Liver (tissue), 9 donors: ENCODE measurements around the gene NEUROD1. TPM values are rescaled to one million over a fixed set of nuclear protein-coding genes. Genes with fewer than 3 reads are reported as not detected.

Experiments used
- DNase-seq: peaks from one replicate; pipeline ENCODE4 v3.0.0-alpha.2; 2017; ENCODE audit warnings: low spot score
- H3K27ac ChIP-seq, 2 donors: one replicate each; pipeline ENCODE4 v1.7.0; 2013; ENCODE audit warnings: inconsistent platforms in 2 of 2, low read length in 2 of 2, control low read depth in 1 of 2, low read depth in 1 of 2, mild to moderate bottlenecking in 1 of 2
- H3K27me3 ChIP-seq, 4 donors: one replicate each; pipeline versions ENCODE4 v1.6.1 to v1.7.0; 2013; ENCODE audit warnings: low read length in 3 of 4, inconsistent platforms in 1 of 4, mild to moderate bottlenecking in 1 of 4, moderate library complexity in 1 of 4; ENCODE audit not compliant: control insufficient read depth in 4 of 4, insufficient read depth in 4 of 4
- H3K36me3 ChIP-seq, 4 donors: one replicate each; pipeline versions ENCODE4 v1.6.1 to v1.7.0; 2013; ENCODE audit warnings: low read length in 3 of 4, mild to moderate bottlenecking in 3 of 4, low read depth in 1 of 4, moderate library complexity in 1 of 4; ENCODE audit not compliant: control insufficient read depth in 4 of 4, insufficient read depth in 3 of 4
- H3K4me1 ChIP-seq, 4 donors: one replicate each; pipeline versions ENCODE4 v1.6.1 to v1.7.0; 2013; ENCODE audit warnings: low read length in 3 of 4, mild to moderate bottlenecking in 3 of 4, moderate library complexity in 1 of 4; ENCODE audit not compliant: control insufficient read depth in 4 of 4, insufficient read depth in 4 of 4
- H3K4me3 ChIP-seq, 3 donors: one replicate each; pipeline versions ENCODE4 v1.6.1 to v1.7.0; 2013; ENCODE audit warnings: low read length in 3 of 3, control low read depth in 1 of 3, low read depth in 1 of 3, mild to moderate bottlenecking in 1 of 3
- H3K9ac ChIP-seq, 2 donors: one replicate each; pipeline ENCODE4 v1.7.0; 2013; ENCODE audit warnings: low read length in 2 of 2, mild to moderate bottlenecking in 2 of 2, moderate library complexity in 2 of 2, control low read depth in 1 of 2, low read depth in 1 of 2
- H3K9me3 ChIP-seq, 4 donors: one replicate each; pipeline versions ENCODE4 v1.6.1 to v1.7.0; 2013; ENCODE audit warnings: low read length in 3 of 4; ENCODE audit not compliant: control insufficient read depth in 4 of 4
- ATF3 ChIP-seq: IDR thresholded peaks from 2 replicates; pipeline ENCODE4 v1.6.1; 2016; ENCODE audit warnings: antibody characterized with exemption
- CTCF ChIP-seq: fragments of 150-350 bp; IDR thresholded peaks from 2 replicates; pipeline ENCODE4 v1.5.1; 2017; ENCODE audit warnings: improper control_type of control experiment, low read depth, low read length; ENCODE audit not compliant: missing input control
- EGR1 ChIP-seq, 2 donors: IDR thresholded peaks; 2 replicates each; pipeline ENCODE4 v1.6.1; 2016 to 2018; ENCODE audit warnings: antibody characterized with exemption in 2 of 2, low read depth in 2 of 2
- FOXA1 ChIP-seq: IDR thresholded peaks from 2 replicates; pipeline ENCODE4 v1.6.1; 2016; ENCODE audit warnings: antibody characterized with exemption
- FOXA2 ChIP-seq: IDR thresholded peaks from 2 replicates; pipeline ENCODE4 v1.6.1; 2016; ENCODE audit warnings: antibody characterized with exemption
- GABPA ChIP-seq, 2 donors: IDR thresholded peaks in 1 of 2; conservative IDR thresholded peaks in 1 of 2; 2 replicates each; pipeline ENCODE4 v1.6.1; 2016; ENCODE audit warnings: antibody characterized with exemption in 2 of 2, mild to moderate bottlenecking in 1 of 2, moderate library complexity in 1 of 2
- HNF4A ChIP-seq, 2 donors: conservative IDR thresholded peaks; 2 replicates each; pipeline ENCODE4 v1.6.1; 2016; ENCODE audit warnings: antibody characterized with exemption in 2 of 2, mild to moderate bottlenecking in 2 of 2
- HNF4G ChIP-seq: IDR thresholded peaks from 2 replicates; pipeline ENCODE4 v1.6.1; 2016; ENCODE audit warnings: antibody characterized with exemption
- JUND ChIP-seq, 2 donors: IDR thresholded peaks; 2 replicates each; pipeline ENCODE4 v1.6.1; 2016; ENCODE audit warnings: antibody characterized with exemption in 2 of 2
- MAX ChIP-seq: IDR thresholded peaks from 2 replicates; pipeline ENCODE4 v1.6.1; 2016; ENCODE audit warnings: antibody characterized with exemption
- NR2F2 ChIP-seq: IDR thresholded peaks from 2 replicates; pipeline ENCODE4 v1.6.1; 2016; ENCODE audit warnings: antibody characterized with exemption
- RAD21 ChIP-seq, 2 donors: IDR thresholded peaks; 2 replicates each; pipeline ENCODE4 v1.6.1; 2016; ENCODE audit warnings: antibody characterized with exemption in 2 of 2, mild to moderate bottlenecking in 2 of 2
- REST ChIP-seq: IDR thresholded peaks from 2 replicates; pipeline ENCODE4 v1.6.1; 2016; ENCODE audit warnings: antibody characterized with exemption, mild to moderate bottlenecking
- RXRA ChIP-seq, 2 donors: IDR thresholded peaks; 2 replicates each; pipeline ENCODE4 v1.6.1; 2017 to 2018; ENCODE audit warnings: antibody characterized with exemption in 2 of 2, mild to moderate bottlenecking in 1 of 2
- SP1 ChIP-seq: IDR thresholded peaks from 2 replicates; pipeline ENCODE4 v1.6.1; 2018; ENCODE audit warnings: antibody characterized with exemption, mild to moderate bottlenecking
- TAF1 ChIP-seq: conservative IDR thresholded peaks from 2 replicates; pipeline ENCODE4 v1.6.1; 2016; ENCODE audit warnings: antibody characterized with exemption, mild to moderate bottlenecking
- YY1 ChIP-seq: IDR thresholded peaks from 2 replicates; pipeline ENCODE4 v1.6.1; 2016; ENCODE audit warnings: antibody characterized with exemption, mild to moderate bottlenecking
- ZBTB33 ChIP-seq: IDR thresholded peaks from 2 replicates; pipeline ENCODE4 v1.6.1; 2016; ENCODE audit warnings: antibody characterized with exemption
- WGBS: extraction: QIAGEN DNeasy Blood & Tissue Kit; methylation state at CpG from one replicate; pipeline ENCODE4 v1.1.7; 2013; 5-methylcytosine and 5-hydroxymethylcytosine counted together
- polyA plus RNA-seq, 2 donors: library from polyadenylated mRNA; stranded (reverse) in 1 of 2; unstranded in 1 of 2; fragments of 200-250 nt in 1 of 2; fragments of >200 nt in 1 of 2; fragmentation: Nextera tagmentation in 1 of 2; extraction: Ambion mirVana in 1 of 2; gene quantifications; one replicate each; pipeline versions ENCODE4 v1.2.1 to v1.2.3, GENCODE V29; 2013 to 2015
- total RNA-seq, 2 donors: library from RNA; depleted of rRNA; stranded (reverse); fragments of >200 nt; gene quantifications; one replicate each; pipeline ENCODE4 v1.2.3, GENCODE V29; 2014
- donor health status: healthy.
- donor health status: healthy.
- donor health status: healthy.
- donor health status: healthy.
- donor health status: healthy.

NEUROD1 gene
- total RNA-seq (not detected), polyA plus RNA-seq (not detected)

- peaks cover 9 to 33% (median 12%) of the 10 kb centered on the region in 4 donors for H3K27me3 ChIP-seq
- H3K27ac ChIP-seq, result no peak within 1 kb of the TSS
- no peak within 1 kb of the TSS for H3K9ac ChIP-seq
- TF ChIP-seq TAF1 (no peak), MAX (no peak), SP1 (no peak), GABPA (IDR thresholded peaks at IDR 0.05 in 1 of 2, conservative IDR thresholded peaks at IDR 0.05 in 1 of 2) (no peak), ZBTB33 (no peak), FOXA2 (no peak), ATF3 (no peak), CTCF (no peak), RAD21 (IDR thresholded peaks at IDR 0.05) (no peak), FOXA1 (no peak), YY1 (no peak), EGR1 (IDR thresholded peaks at IDR 0.05; ENCODE audit: low read depth in 2 of 2) (no peak), JUND (IDR thresholded peaks at IDR 0.05) (no peak), HNF4A (conservative IDR thresholded peaks at IDR 0.05) (no peak), NR2F2 (no peak), RXRA (IDR thresholded peaks at IDR 0.05) (no peak), REST (no peak), HNF4G (no peak)
- H3K36me3 ChIP-seq, result no peaks in the 10 kb centered on the region
- no peak for DNase-seq
- 5% methylated on average over 45 of the region's 45 CpGs for WGBS
- H3K4me1 ChIP-seq, result peaks cover 3 to 15% (median 6%) of the 10 kb centered on the region in 4 donors
- peak within 1 kb of the TSS in 1 of 3 donors; percentile 3 for H3K4me3 ChIP-seq
- peaks cover 0 to 5% (median 2%) of the 10 kb centered on the region in 4 donors for H3K9me3 ChIP-seq
These were observed at the start of gene NEUROD1 for GRCh38 chr2:181680055-181680936. NEUROD1 (minus strand) TSS chr2:181680517; CDS start chr2:181678860, 1,657 bp downstream.
